Neural cell (in vitro differentiated cells): ENCODE results near the gene GFRA1.

Experiments used
- CTCF ChIP-seq: fragments of 450-650 bp; IDR thresholded peaks from 2 replicates; pipeline ENCODE4 v1.5.1; 2014; ENCODE audit warnings: antibody characterized with exemption, mild to moderate bottlenecking, moderate library complexity; ENCODE audit not compliant: poor library complexity, severe bottlenecking
- EP300 ChIP-seq: fragments of 450-650 bp; conservative IDR thresholded peaks from 2 replicates; pipeline ENCODE4 v1.6.1; 2014; ENCODE audit warnings: antibody characterized with exemption, mild to moderate bottlenecking, moderate library complexity; ENCODE audit not compliant: poor library complexity, severe bottlenecking
- POLR2AphosphoS5 ChIP-seq: IDR thresholded peaks from 2 replicates; pipeline ENCODE4 v1.6.1; 2012

- TF ChIP-seq CTCF, result no peak
- no peak for TF ChIP-seq EP300
- no peak for TF ChIP-seq POLR2AphosphoS5
Observed at GRCh38 chr10:116096526-116096925, 176.5 kb downstream of the GFRA1 start.
